ENCODE results near the gene DOC2A.

GRCh38 chr16:30046178-30046577 lies 35.4 kb upstream of the DOC2A start:
- no peak for TF ChIP-seq CTCF (IDR thresholded peaks at IDR 0.05; ENCODE audit: low read depth, low read length)
- TF ChIP-seq POLR2A (IDR thresholded peaks at IDR 0.05; ENCODE audit: extremely low read depth, insufficient read length): no peak
